Measurements from ENCODE around the gene CACNA2D1. TPM values are rescaled to one million over a fixed set of nuclear protein-coding genes. Genes with fewer than 3 reads are reported as not detected.

Gene CACNA2D1
- total RNA-seq, 4 donors from 2014 or later, result 30.6 to 60.0 (median 45.7) TPM

DNA sequence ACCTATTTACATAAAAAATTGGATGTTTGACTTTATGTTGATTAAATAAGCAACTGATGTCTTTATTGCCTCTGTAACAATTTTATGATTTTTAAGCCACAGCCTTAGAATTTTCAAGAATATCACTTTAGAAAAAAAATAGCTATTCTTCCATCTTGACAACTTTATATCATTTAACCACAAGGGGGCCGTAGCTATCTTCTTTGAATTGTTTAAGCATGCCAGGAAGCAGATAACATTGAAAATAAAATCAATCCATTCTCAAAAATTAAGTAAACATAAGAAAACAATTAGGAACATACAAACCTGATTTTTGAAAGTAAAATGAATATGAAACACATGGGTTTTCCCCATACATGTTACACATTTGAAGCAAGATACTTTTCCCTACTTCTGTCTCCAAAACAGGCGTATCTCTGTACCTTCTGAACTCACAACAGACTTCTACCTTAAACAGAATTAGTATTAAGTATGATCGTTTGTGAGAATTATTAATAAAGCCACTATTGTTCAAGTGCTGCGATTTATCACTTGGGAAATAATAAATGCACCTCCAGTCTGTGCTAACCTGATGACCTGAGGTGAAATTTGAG lies 209.0 kb downstream of the CACNA2D1 start:
- no peak for DNase-seq (ENCODE audit: extremely low spot score)
- no peaks in the 10 kb centered on the region for H3K27me3 ChIP-seq
- H3K9me3 ChIP-seq, result no peaks in the 10 kb centered on the region
- no peak overlapping the region for H3K4me3 ChIP-seq
- intact Hi-C loops (cut with DNase I), result loop anchor here (2.0 to 10.0 kb wide), 4 partner anchors 190 to 338 kb away; no protein-coding TSS in a partner anchor
- WGBS, result 46% methylated on average over 4 of the region's 4 CpGs
- H3K4me1 ChIP-seq, result peaks cover 9 to 13% (median 10%) of the 10 kb centered on the region in 4 donors
- TF ChIP-seq, protein P1, sequence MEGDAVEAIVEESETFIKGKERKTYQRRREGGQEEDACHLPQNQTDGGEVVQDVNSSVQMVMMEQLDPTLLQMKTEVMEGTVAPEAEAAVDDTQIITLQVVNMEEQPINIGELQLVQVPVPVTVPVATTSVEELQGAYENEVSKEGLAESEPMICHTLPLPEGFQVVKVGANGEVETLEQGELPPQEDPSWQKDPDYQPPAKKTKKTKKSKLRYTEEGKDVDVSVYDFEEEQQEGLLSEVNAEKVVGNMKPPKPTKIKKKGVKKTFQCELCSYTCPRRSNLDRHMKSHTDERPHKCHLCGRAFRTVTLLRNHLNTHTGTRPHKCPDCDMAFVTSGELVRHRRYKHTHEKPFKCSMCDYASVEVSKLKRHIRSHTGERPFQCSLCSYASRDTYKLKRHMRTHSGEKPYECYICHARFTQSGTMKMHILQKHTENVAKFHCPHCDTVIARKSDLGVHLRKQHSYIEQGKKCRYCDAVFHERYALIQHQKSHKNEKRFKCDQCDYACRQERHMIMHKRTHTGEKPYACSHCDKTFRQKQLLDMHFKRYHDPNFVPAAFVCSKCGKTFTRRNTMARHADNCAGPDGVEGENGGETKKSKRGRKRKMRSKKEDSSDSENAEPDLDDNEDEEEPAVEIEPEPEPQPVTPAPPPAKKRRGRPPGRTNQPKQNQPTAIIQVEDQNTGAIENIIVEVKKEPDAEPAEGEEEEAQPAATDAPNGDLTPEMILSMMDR (IDR thresholded peaks at IDR 0.05), result peak; percentile 55 to 68 (median 64)
- TF ChIP-seq POLR2A (IDR thresholded peaks at IDR 0.05; ENCODE audit: low read depth) (no peak), EP300 (IDR thresholded peaks at IDR 0.05) (no peak), POLR2AphosphoS5 (IDR thresholded peaks at IDR 0.05) (no peak)
- no peaks in the 10 kb centered on the region for H3K36me3 ChIP-seq
- no peak overlapping the region for H3K27ac ChIP-seq (replicated peaks in 1 of 4)

DNA sequence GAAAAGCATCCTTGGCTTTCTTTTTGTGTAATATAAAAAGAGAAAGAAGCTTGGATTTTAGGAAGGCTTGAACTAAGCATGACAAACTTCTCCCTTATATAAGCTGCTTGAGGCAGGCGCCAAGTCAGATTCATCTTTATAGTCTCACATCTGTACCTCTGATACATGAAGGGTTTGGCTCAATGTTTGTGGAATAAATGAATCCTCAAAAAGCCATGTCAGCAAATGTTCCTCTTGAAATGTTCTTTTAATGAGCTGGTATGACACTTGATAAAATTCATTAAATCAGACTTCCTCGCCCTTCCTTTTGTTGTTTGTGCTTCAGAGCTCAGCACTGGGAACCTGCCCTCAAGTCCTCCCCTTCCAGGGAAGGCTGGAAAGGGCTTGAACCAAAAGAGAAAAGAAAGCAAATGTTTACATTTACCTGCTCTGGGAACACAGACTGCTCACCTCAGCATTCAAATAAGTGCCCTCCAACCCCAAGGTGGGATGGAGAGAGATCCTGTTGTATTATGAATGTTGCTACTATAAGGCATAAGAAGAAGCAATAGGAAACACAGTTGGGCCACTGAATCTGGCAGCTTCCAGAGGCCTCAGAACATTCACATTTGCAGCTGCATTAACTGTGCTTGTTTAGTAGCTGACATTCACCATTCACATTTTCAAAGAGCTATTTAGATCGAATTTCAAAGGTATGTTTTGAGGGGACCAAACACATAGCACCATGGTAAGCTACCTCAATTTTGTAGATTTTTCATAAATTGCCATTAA lies 212.6 kb downstream of the CACNA2D1 start:
- no peak overlapping the region for H3K4me3 ChIP-seq
- no peak for DNase-seq (ENCODE audit: extremely low spot score)
- H3K4me1 ChIP-seq, result peaks cover 9 to 13% (median 11%) of the 10 kb centered on the region in 4 donors
- TF ChIP-seq EP300 (IDR thresholded peaks at IDR 0.05), result no peak
- no peak for TF ChIP-seq POLR2A (IDR thresholded peaks at IDR 0.05; ENCODE audit: low read depth)
- TF ChIP-seq, protein P1 (IDR thresholded peaks at IDR 0.05), result no peak
- no peak for TF ChIP-seq POLR2AphosphoS5 (IDR thresholded peaks at IDR 0.05)
- 82% methylated on average over 3 of the region's 3 CpGs for WGBS
- no peaks in the 10 kb centered on the region for H3K9me3 ChIP-seq
- H3K27ac ChIP-seq (replicated peaks in 1 of 4), result no peak overlapping the region
- no peaks in the 10 kb centered on the region for H3K27me3 ChIP-seq
- H3K36me3 ChIP-seq, result no peaks in the 10 kb centered on the region
- intact Hi-C loops (cut with DNase I), result loop anchor here (10.0 kb wide), 1 partner anchor 186 kb away; no protein-coding TSS in a partner anchor

DNA sequence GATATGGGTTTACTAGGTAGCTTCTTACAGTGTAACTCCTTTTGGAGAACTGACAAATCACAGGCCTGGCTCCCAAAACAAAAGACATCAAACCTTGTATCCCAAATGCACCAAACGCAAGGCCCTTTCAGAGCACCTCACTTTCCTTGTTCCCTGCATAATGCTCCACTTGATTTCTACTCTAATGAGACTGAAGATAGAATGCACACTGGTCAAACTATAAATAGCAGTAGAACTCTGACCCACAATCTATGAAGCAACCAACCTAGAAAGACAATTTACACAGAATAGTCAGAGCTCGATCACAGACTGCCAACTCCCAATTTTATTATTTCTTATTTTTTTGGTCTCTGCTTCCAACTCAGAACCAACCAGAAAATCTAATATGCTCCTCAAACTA lies 214.4 kb downstream of the CACNA2D1 start:
- no peak for DNase-seq (ENCODE audit: extremely low spot score)
- H3K4me3 ChIP-seq, result no peak overlapping the region
- H3K4me1 ChIP-seq, result peaks cover 0 to 5% (median 0%) of the 10 kb centered on the region in 4 donors
- no peaks in the 10 kb centered on the region for H3K9me3 ChIP-seq
- no peaks in the 10 kb centered on the region for H3K36me3 ChIP-seq
- intact Hi-C loops (cut with DNase I), result no loop called here
- 96% methylated on average over 2 of the region's 2 CpGs for WGBS
- no peaks in the 10 kb centered on the region for H3K27me3 ChIP-seq
- no peak overlapping the region for H3K27ac ChIP-seq (replicated peaks in 1 of 4)
- TF ChIP-seq EP300 (IDR thresholded peaks at IDR 0.05) (no peak), POLR2A (IDR thresholded peaks at IDR 0.05; ENCODE audit: low read depth) (no peak), POLR2AphosphoS5 (IDR thresholded peaks at IDR 0.05) (no peak)
- TF ChIP-seq, protein P1 (IDR thresholded peaks at IDR 0.05), result no peak

GRCh38 chr7:82226191-82226590 lies 217.4 kb downstream of the CACNA2D1 start:
- no peaks in the 10 kb centered on the region for H3K9me3 ChIP-seq
- 94% methylated on average over 3 of the region's 3 CpGs for WGBS
- no peak for DNase-seq (ENCODE audit: extremely low spot score)
- no peak overlapping the region for H3K27ac ChIP-seq (replicated peaks in 1 of 4)
- H3K4me1 ChIP-seq, result peaks cover 0 to 5% (median 0%) of the 10 kb centered on the region in 4 donors
- no peak overlapping the region for H3K4me3 ChIP-seq
- TF ChIP-seq, protein P1 (IDR thresholded peaks at IDR 0.05), result no peak
- no peak for TF ChIP-seq POLR2AphosphoS5 (IDR thresholded peaks at IDR 0.05)
- TF ChIP-seq EP300 (IDR thresholded peaks at IDR 0.05), result no peak
- no peak for TF ChIP-seq POLR2A (IDR thresholded peaks at IDR 0.05; ENCODE audit: low read depth)
- H3K27me3 ChIP-seq, result no peaks in the 10 kb centered on the region
- intact Hi-C loops (cut with DNase I), result no loop called here
- H3K36me3 ChIP-seq, result no peaks in the 10 kb centered on the region
